Epithelial cell of esophagus (primary cell): ENCODE results near the gene RTN4RL2.

ENCODE experiments used
- DNase-seq: peaks from one replicate; pipeline ENCODE4 v3.0.0; 2010; ENCODE audit warnings: low read depth
- H3K4me3 ChIP-seq: 2 replicates; pipeline ENCODE4 v1.5.1; 2011; ENCODE audit warnings: mild to moderate bottlenecking, low read length, control low read depth
- CTCF ChIP-seq: IDR thresholded peaks from 2 replicates; pipeline ENCODE4 v1.5.1; 2011; ENCODE audit warnings: low read depth, mild to moderate bottlenecking, low read length, control low read depth, inconsistent platforms; ENCODE audit not compliant: insufficient read depth; ENCODE audit errors: missing control alignments

The RTN4RL2 gene

GRCh38 chr11:57419146-57419545 is 41.2 kb upstream of the RTN4RL2 start:
- no peak for DNase-seq
- TF ChIP-seq CTCF = no peak

GRCh38 chr11:57421066-57421465 is 39.3 kb upstream of the RTN4RL2 start:
- no peak overlapping the region for H3K4me3 ChIP-seq
- no peak for TF ChIP-seq CTCF
- no peak for DNase-seq

More at GRCh38 chr11:57419146-57419545, 41.2 kb upstream of the RTN4RL2 start:
- H3K4me3 ChIP-seq = no peak overlapping the region

- H3K4me3 ChIP-seq = no peak overlapping the region
- TF ChIP-seq CTCF = no peak
- DNase-seq = no peak
These were observed 38.5 kb upstream of the RTN4RL2 start for GRCh38 chr11:57421805-57422204.

GRCh38 chr11:57422669-57423068 is 37.7 kb upstream of the RTN4RL2 start:
- H3K4me3 ChIP-seq = no peak overlapping the region
- no peak for DNase-seq
- no peak for TF ChIP-seq CTCF

- no peak overlapping the region for H3K4me3 ChIP-seq
- no peak for DNase-seq
- TF ChIP-seq CTCF = no peak
These were observed 36.1 kb upstream of the RTN4RL2 start for GRCh38 chr11:57424137-57424791.

GRCh38 chr11:57424792-57425564 is 35.4 kb upstream of the RTN4RL2 start:
- H3K4me3 ChIP-seq = no peak overlapping the region
- DNase-seq = peak; percentile 84

More at GRCh38 chr11:57424792-57425564, 35.4 kb upstream of the RTN4RL2 start:
- TF ChIP-seq CTCF = no peak
